Type B pancreatic cell (in vitro differentiated cells): ENCODE data around the gene ERC2. TPM values are rescaled to one million over a fixed set of nuclear protein-coding genes. Genes with fewer than 3 reads are reported as not detected.
A peak's percentile ranks its signal among the peaks of the same experiment; 100 is the strongest.

Experiments used
- DNase-seq: peaks from one replicate; pipeline ENCODE4 v3.0.0; 2021; ENCODE audit warnings: mixed read lengths; ENCODE audit not compliant: unreplicated experiment; ENCODE audit errors: extremely low spot score
- H3K27ac Mint-ChIP-seq: 2 replicates; pipeline ENCODE4 v1.8.0; 2021; ENCODE audit warnings: mild to moderate bottlenecking, mixed read lengths
- H3K27me3 Mint-ChIP-seq: 2 replicates; pipeline ENCODE4 v1.8.0; 2021; ENCODE audit warnings: mixed read lengths
- H3K36me3 Mint-ChIP-seq: 2 replicates; pipeline ENCODE4 v1.8.0; 2021; ENCODE audit warnings: mixed read lengths
- H3K4me1 Mint-ChIP-seq: one replicate; pipeline ENCODE4 v1.8.0; 2021; ENCODE audit warnings: mixed read lengths; ENCODE audit not compliant: unreplicated experiment
- H3K4me3 Mint-ChIP-seq: 2 replicates; pipeline ENCODE4 v1.8.0; 2021; ENCODE audit warnings: mild to moderate bottlenecking, mixed read lengths
- H3K9me3 Mint-ChIP-seq: 2 replicates; pipeline ENCODE4 v1.8.0; 2021; ENCODE audit warnings: mixed read lengths
- total RNA-seq: library from RNA; stranded (reverse); gene quantifications from 2 replicates; pipeline ENCODE4 v1.2.1, GENCODE V29; 2021; ENCODE audit warnings: low replicate concordance
- TF ChIP-seq, protein P1 (sequence below): fragments of 200-600 bp; sonication (generic); conservative IDR thresholded peaks from 2 replicates; pipeline ENCODE4 v1.5.0; 2021; ENCODE audit warnings: antibody characterized with exemption, mild to moderate bottlenecking

The ERC2 gene
- total RNA-seq, 1 donor from 2014 or later, result 6.1 TPM

DNA sequence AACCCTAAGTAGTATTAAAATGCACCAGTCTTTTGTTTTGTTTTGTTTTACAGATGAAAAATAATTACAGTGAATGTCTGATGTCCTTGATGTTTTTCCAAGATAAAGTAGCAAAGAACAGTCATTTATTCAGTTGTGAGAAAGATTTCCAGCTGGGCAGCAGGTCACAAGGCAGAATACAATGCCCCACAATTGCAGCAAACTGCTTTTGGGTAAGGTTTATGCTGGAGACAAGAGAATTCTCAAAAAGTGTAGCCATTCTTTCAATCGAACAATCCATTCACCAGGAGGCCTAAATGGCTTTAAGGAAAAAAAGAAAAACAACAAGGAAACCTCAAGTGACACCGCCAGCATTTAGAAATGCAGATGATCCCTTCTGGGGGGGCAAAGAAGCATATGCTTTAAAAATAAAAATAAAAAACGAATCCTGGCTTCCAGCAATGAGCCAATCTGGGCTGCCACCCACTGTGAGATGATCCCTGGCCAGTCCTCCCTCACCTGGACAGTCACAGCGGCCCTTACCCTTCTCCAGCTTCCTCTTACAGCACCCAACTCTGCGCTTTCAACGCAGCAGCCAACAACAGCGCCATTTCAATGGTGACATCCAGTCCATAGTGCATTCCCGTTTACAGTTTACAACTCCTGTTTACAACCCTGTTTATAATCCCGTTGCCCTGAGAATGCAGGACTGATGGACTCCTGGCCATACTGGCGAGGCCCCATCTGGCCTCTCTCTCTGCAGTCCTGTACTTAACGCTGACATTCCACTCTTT, 955.5 kb downstream of the ERC2 start:
- H3K9me3 Mint-ChIP-seq, result no peaks in the 10 kb centered on the region
- TF ChIP-seq, protein P1, sequence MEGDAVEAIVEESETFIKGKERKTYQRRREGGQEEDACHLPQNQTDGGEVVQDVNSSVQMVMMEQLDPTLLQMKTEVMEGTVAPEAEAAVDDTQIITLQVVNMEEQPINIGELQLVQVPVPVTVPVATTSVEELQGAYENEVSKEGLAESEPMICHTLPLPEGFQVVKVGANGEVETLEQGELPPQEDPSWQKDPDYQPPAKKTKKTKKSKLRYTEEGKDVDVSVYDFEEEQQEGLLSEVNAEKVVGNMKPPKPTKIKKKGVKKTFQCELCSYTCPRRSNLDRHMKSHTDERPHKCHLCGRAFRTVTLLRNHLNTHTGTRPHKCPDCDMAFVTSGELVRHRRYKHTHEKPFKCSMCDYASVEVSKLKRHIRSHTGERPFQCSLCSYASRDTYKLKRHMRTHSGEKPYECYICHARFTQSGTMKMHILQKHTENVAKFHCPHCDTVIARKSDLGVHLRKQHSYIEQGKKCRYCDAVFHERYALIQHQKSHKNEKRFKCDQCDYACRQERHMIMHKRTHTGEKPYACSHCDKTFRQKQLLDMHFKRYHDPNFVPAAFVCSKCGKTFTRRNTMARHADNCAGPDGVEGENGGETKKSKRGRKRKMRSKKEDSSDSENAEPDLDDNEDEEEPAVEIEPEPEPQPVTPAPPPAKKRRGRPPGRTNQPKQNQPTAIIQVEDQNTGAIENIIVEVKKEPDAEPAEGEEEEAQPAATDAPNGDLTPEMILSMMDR, result no peak
- peaks cover 42% of the 10 kb centered on the region for H3K4me1 Mint-ChIP-seq
- H3K27ac Mint-ChIP-seq, result peak overlapping the region; percentile 1
- H3K27me3 Mint-ChIP-seq, result peaks cover 19% of the 10 kb centered on the region
- DNase-seq, result no peak
- H3K4me3 Mint-ChIP-seq, result no peak overlapping the region
- no peaks in the 10 kb centered on the region for H3K36me3 Mint-ChIP-seq

DNA sequence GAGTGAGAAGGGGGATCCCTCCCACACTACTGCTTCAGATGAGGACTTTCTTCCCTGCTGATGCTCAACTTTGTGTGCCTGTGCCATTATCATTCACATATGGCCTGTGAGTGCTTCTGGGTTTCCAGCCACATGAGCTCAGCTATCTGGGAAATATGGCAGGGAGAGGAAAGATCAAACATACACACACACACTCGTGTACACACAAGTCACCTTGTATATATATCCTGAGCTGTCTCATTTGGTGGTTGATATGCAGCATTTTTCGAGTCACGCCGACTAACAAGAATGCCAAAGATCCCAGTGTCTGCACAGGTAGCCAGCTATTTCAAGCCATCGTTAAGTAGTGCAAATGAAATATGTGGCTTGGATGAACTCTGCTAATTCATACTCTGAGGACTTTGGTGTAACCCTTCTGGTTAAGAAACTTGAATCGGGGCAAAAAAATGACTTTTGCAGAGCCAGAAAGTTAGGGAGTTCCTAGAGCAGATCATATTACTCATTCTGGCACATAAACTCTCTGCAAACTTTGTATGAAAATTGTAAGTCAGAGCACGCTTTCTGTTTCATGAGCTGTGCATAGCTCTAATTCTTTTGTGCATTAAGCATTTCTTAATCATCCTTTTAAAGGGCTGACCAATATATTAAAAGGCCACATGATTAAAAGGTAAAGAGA, 956.2 kb downstream of the ERC2 start:
- Mint-ChIP-seq H3K36me3 (no peaks in the 10 kb centered on the region), H3K27ac (peak overlapping the region; percentile 35), H3K9me3 (no peaks in the 10 kb centered on the region), H3K4me3 (peak overlapping the region; percentile 47), H3K27me3 (peaks cover 22% of the 10 kb centered on the region), H3K4me1 (peaks cover 39% of the 10 kb centered on the region)
- no peak for DNase-seq
- TF ChIP-seq, protein P1, result no peak

DNA sequence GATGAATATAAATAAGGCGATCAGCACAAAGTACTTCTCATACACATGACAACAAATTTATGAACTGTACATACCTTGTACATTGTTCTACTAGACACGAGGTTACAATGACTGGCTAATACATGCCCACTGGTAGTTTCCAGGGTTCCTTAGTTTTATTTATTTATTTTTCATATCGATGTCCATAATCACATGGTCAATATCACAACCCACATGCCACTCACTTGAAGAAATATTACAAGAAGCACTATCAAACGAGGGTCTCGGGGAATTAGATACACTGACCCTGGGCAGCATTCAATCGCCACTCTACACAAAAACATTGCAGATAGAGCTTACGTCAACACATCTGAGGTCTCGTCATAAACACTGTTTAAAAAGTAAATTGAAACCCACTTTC, 959.9 kb downstream of the ERC2 start:
- TF ChIP-seq, protein P1, result no peak
- H3K4me3 Mint-ChIP-seq, result no peak overlapping the region
- peaks cover 4% of the 10 kb centered on the region for H3K36me3 Mint-ChIP-seq
- H3K27ac Mint-ChIP-seq, result no peak overlapping the region
- H3K27me3 Mint-ChIP-seq, result peaks cover 26% of the 10 kb centered on the region
- peaks cover 30% of the 10 kb centered on the region for H3K4me1 Mint-ChIP-seq
- no peak for DNase-seq
- H3K9me3 Mint-ChIP-seq, result no peaks in the 10 kb centered on the region

DNA sequence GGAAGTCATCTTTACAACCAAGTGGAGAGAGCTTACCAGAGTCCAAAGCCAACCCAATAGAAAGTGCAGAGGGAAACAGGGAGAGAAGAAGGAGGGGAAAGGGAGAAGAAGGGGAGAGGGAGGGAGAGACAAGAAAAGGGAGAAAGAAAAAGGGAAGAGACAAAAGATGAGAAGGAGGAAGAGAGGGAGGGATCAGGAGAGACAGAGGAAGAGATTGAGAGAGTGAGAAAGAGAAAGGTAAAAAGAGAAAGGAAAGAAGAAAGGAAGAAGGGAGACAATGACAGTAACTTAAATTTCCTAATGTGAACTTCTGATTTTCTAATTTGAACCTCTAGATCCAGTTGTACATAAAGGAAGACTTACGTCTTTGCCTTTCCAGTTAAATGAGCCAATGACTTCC, 960.5 kb downstream of the ERC2 start:
- H3K9me3 Mint-ChIP-seq, result no peaks in the 10 kb centered on the region
- H3K4me1 Mint-ChIP-seq, result peaks cover 24% of the 10 kb centered on the region

DNA sequence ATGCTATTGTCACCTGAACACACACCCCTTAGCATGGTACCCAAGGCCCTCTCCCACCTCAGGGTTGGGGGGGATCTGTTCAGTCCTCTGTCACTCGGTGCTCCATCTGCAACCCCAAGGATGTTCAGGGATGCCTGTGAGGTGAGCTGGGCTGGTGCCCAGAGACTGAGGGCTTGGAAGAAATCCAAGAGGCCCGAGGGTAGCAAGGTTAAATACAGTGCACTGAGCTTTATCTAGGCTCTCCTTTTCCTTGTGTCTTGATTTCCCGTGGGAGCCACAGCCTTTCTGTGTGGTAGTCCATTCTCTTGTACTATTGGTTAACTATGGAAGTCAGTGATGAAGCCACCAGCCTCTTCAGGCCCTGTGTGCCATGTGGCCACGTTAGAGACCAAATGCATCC, 962.5 kb downstream of the ERC2 start:
- TF ChIP-seq, protein P1, result no peak
- DNase-seq, result no peak
- Mint-ChIP-seq H3K9me3 (no peaks in the 10 kb centered on the region), H3K4me1 (peaks cover 14% of the 10 kb centered on the region), H3K27me3 (peaks cover 31% of the 10 kb centered on the region), H3K4me3 (no peak overlapping the region), H3K36me3 (peaks cover 4% of the 10 kb centered on the region), H3K27ac (no peak overlapping the region)

More for the DNA sequence above, 960.5 kb downstream of the ERC2 start:
- no peak for DNase-seq
- no peak overlapping the region for H3K4me3 Mint-ChIP-seq
- TF ChIP-seq, protein P1, result no peak
- peaks cover 28% of the 10 kb centered on the region for H3K27me3 Mint-ChIP-seq
- no peak overlapping the region for H3K27ac Mint-ChIP-seq
- H3K36me3 Mint-ChIP-seq, result peaks cover 4% of the 10 kb centered on the region
